Gastroesophageal sphincter (tissue), 4 donors: ENCODE data around the gene ELP4. TPM values are rescaled to one million over a fixed set of nuclear protein-coding genes. Genes with fewer than 3 reads are reported as not detected.
"Not testable (repeated sequence)": the region's sequence is repeated elsewhere in the genome, so short reads cannot be mapped to it uniquely, and the experiment has no call there.

ENCODE experiments used
- ATAC-seq: fragments of 150-250 bp; one replicate; pipeline ENCODE4 v1.9.1; 2016; ENCODE audit warnings: mild to moderate bottlenecking, moderate library complexity
- H3K27ac ChIP-seq, 4 donors: fragments of 200-600 bp; sonication (generic) in 3 of 4; 1 replicate in 3 of 4; 2 replicates in 1 of 4; pipeline ENCODE4 v1.5.1; 2016 to 2019
- H3K27me3 ChIP-seq: fragments of 200-600 bp; sonication (generic); one replicate; pipeline ENCODE4 v1.5.1; 2019
- H3K36me3 ChIP-seq, 2 donors: fragments of 200-600 bp; sonication (generic); one replicate each; pipeline ENCODE4 v1.5.1; 2019; ENCODE audit warnings: control low read depth in 1 of 2
- H3K4me1 ChIP-seq, 3 donors: fragments of 200-600 bp; sonication (generic); 1 replicate in 2 of 3; 2 replicates in 1 of 3; pipeline ENCODE4 v1.5.1; 2016 to 2019; ENCODE audit warnings: control low read depth in 2 of 3
- H3K4me3 ChIP-seq, 2 donors: fragments of 200-600 bp; sonication (generic); one replicate each; pipeline ENCODE4 v1.5.1; 2019; ENCODE audit warnings: mild to moderate bottlenecking in 1 of 2, moderate library complexity in 1 of 2
- H3K9me3 ChIP-seq, 3 donors: fragments of 200-600 bp; sonication (generic); one replicate each; pipeline ENCODE4 v1.5.1; 2017 to 2019; ENCODE audit warnings: control low read depth in 2 of 3
- CTCF ChIP-seq, 4 experiments: fragments of 200-600 bp in 2 of 4; fragments of 450-650 bp in 2 of 4; sonication (generic) in 1 of 4; IDR thresholded peaks; one replicate each; pipeline ENCODE4 v1.5.1; 2017 to 2019; ENCODE audit warnings: antibody characterized with exemption in 4 of 4, mild to moderate bottlenecking in 2 of 4, moderate library complexity in 2 of 4
- EP300 ChIP-seq: sonication (generic); formaldehyde crosslinking; IDR thresholded peaks from one replicate; pipeline ENCODE4 v1.6.1; 2017; ENCODE audit warnings: antibody characterized with exemption, mild to moderate bottlenecking
- POLR2A ChIP-seq, 2 donors: fragments of 450-650 bp; IDR thresholded peaks; one replicate each; pipeline ENCODE4 v1.6.1; 2017; ENCODE audit warnings: antibody characterized with exemption in 2 of 2, mild to moderate bottlenecking in 2 of 2, moderate library complexity in 1 of 2
- POLR2AphosphoS5 ChIP-seq: sonication (generic); formaldehyde crosslinking; IDR thresholded peaks from one replicate; pipeline ENCODE4 v1.6.1; 2017; ENCODE audit warnings: antibody characterized with exemption
- WGBS, 2 donors: methylation state at CpG; one replicate each; pipeline ENCODE4 v1.1.5; 2018; ENCODE audit warnings: low coverage in 1 of 2; 5-methylcytosine and 5-hydroxymethylcytosine counted together
- total RNA-seq, 4 donors: library from RNA; depleted of rRNA; stranded (reverse); fragments of >200 nt; gene quantifications; one replicate each; pipeline ENCODE4 v1.1.0, GENCODE V29; 2016

ELP4 gene
- total RNA-seq, 4 donors from 2014 or later, result 20.6 to 33.8 (median 31.6) TPM

GRCh38 chr11:31740131-31740530, 230.6 kb downstream of the ELP4 start:
- 38 to 63% methylated on average over 1 of the region's 1 CpG for WGBS, 2 donors
- no peak for ATAC-seq
- no peaks in the 10 kb centered on the region for H3K4me1 ChIP-seq

GRCh38 chr11:31740731-31741368, 231.3 kb downstream of the ELP4 start:
- not testable (repeated sequence) for H3K27me3 ChIP-seq

More at GRCh38 chr11:31740131-31740530, 230.6 kb downstream of the ELP4 start:
- no peaks in the 10 kb centered on the region for H3K27me3 ChIP-seq
- peaks cover 0 to 20% (median 0%) of the 10 kb centered on the region in 3 donors for H3K9me3 ChIP-seq
- H3K36me3 ChIP-seq, result peaks cover 0 to 7% of the 10 kb centered on the region in 2 donors
- H3K4me3 ChIP-seq, result no peak overlapping the region
- TF ChIP-seq EP300 (no peak), POLR2AphosphoS5 (no peak), CTCF (IDR thresholded peaks at IDR 0.05) (no peak), POLR2A (IDR thresholded peaks at IDR 0.05) (no peak)
- no peak overlapping the region for H3K27ac ChIP-seq

GRCh38 chr11:31747581-31747980, 238.0 kb downstream of the ELP4 start:
- TF ChIP-seq EP300 (no peak), POLR2A (IDR thresholded peaks at IDR 0.05) (no peak), POLR2AphosphoS5 (no peak), CTCF (IDR thresholded peaks at IDR 0.05) (no peak)
- H3K36me3 ChIP-seq, result no peaks in the 10 kb centered on the region
- H3K4me1 ChIP-seq, result no peaks in the 10 kb centered on the region
- no peak overlapping the region for H3K4me3 ChIP-seq
- WGBS, 2 donors, result 15 to 30% methylated on average over 1 of the region's 1 CpG
- no peak overlapping the region for H3K27ac ChIP-seq
- ATAC-seq, result no peak
- no peaks in the 10 kb centered on the region for H3K27me3 ChIP-seq
- H3K9me3 ChIP-seq, result no peaks in the 10 kb centered on the region

More at GRCh38 chr11:31740731-31741368, 231.3 kb downstream of the ELP4 start:
- not testable (repeated sequence) for H3K27ac ChIP-seq, H3K4me1 ChIP-seq, ATAC-seq, H3K4me3 ChIP-seq, H3K36me3 ChIP-seq
- WGBS, 2 donors, result 94 to 100% methylated on average over 3 to 24 of the region's 26 CpGs
- H3K9me3 ChIP-seq, result peaks cover 0 to 20% (median 0%) of the 10 kb centered on the region in 3 donors

- WGBS, 2 donors, result 22 to 33% methylated on average over 3 of the region's 3 CpGs
- Histone ChIP-seq H3K36me3 (no peaks in the 10 kb centered on the region), H3K27me3 (no peaks in the 10 kb centered on the region), H3K9me3 (no peaks in the 10 kb centered on the region), H3K4me1 (peaks cover 0 to 14% (median 0%) of the 10 kb centered on the region in 3 donors), H3K27ac (no peak overlapping the region), H3K4me3 (no peak overlapping the region)
- TF ChIP-seq POLR2AphosphoS5 (no peak), EP300 (no peak), POLR2A (IDR thresholded peaks at IDR 0.05) (no peak), CTCF (IDR thresholded peaks at IDR 0.05) (no peak)
- ATAC-seq, result no peak
These were observed 247.8 kb downstream of the ELP4 start for GRCh38 chr11:31757260-31757835.

GRCh38 chr11:31761636-31762035, 252.1 kb downstream of the ELP4 start:
- H3K27ac ChIP-seq, result no peak overlapping the region
- H3K36me3 ChIP-seq, result no peaks in the 10 kb centered on the region
- H3K27me3 ChIP-seq, result no peaks in the 10 kb centered on the region
- H3K4me3 ChIP-seq, result no peak overlapping the region
- WGBS, 2 donors, result 88% methylated on average over 1 of the region's 1 CpG
- H3K4me1 ChIP-seq, result peaks cover 0 to 12% (median 0%) of the 10 kb centered on the region in 3 donors
- H3K9me3 ChIP-seq, result no peaks in the 10 kb centered on the region
- no peak for TF ChIP-seq POLR2A (IDR thresholded peaks at IDR 0.05)
- TF ChIP-seq POLR2AphosphoS5, result no peak
- TF ChIP-seq CTCF (IDR thresholded peaks at IDR 0.05), result no peak
- TF ChIP-seq EP300, result no peak
- ATAC-seq, result no peak
